HG02943 (cell line): ENCODE data around the gene MED13L.

Experiments
- ATAC-seq: cut with Tn5 transposase; IDR thresholded peaks from one replicate; pipeline ENCODE4 v1.9.1; 2021; ENCODE audit warnings: mild to moderate bottlenecking, low read depth, moderate library complexity; ENCODE audit not compliant: unreplicated experiment

The MED13L gene

DNA sequence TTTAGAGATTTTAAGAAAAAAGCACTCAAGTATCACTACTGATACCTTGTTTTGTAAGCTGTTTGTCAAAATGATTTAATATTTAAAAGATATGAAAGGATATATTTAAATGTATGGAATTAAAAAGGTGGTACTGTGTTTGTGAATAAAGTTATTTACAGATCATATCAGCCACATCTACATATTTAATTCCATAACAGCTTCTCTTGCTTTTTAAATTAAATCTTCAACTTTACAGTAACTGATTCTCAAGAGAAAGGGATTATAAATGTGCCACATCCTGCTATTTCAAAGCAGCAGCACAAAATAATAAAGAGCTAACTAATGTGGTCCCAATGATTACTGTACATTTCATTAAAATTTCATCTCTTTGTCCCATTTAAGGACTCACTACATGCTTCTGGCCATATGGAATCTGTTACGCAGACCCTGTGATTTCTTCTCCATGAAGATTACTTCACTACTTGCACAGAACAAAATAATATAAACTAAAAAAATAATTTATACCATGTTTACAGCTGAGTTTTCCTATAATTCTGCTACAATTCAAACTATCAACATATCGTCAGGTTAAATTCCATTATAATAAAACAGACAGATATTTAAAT, 117.8 kb downstream of the MED13L start:
- ATAC-seq, result no peak

DNA sequence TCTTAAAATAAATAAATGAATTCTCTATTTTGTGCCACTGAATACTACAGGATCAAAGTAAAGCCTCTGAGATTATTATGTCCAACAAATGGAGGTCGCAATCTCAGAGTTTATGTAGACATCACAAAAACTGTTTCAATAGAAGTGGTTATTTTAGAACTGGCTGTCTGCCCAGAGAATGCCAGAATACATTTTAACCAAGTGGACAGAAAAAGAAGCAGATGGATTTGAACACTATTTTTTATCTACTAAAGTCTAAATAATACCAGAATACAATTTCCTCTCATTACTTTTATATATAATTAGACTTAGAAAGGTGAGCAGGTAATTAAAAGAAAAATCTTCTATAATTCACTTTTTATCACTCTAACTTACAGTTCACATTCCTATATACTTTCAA, 118.3 kb downstream of the MED13L start:
- ATAC-seq, result no peak

DNA sequence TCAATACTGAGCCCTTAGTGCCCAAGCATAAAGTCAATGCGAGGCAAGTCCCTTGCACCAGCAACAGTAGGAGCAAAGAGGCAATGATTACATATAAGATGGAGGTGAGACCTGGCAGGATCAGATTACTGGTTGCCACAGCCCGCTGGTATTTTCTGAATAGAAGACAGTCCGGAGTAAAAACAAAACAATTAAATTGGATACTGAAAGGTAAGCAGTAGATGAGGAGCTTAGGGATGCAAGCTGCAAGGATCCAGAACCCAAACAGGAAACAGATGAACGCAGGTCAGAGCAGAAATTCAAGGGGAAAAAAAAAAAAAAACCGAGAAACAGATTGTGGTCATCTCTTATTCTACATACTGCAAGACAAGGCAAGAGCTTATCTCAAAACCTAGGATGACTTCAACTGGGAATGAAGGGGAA, 119.6 kb downstream of the MED13L start:
- no peak for ATAC-seq

DNA sequence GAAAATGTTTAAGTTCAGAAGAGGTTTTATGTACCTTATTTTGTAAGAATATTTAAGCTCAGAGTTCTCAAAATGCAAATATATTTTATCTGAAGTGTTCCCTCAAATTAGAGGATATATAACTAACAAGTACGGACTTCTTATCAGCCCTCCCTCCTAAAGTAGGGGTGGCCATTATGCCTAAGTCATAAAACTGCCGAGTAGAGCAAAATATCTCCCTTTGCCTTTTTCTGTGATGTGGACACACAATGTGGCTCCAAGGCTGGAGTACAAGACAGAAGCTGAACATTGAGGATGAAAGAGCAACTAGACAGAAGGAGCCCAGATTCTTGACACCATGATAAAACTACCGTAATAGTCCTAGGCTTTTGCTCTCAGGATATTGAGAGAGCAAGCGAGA, 120.9 kb downstream of the MED13L start:
- no peak for ATAC-seq

DNA sequence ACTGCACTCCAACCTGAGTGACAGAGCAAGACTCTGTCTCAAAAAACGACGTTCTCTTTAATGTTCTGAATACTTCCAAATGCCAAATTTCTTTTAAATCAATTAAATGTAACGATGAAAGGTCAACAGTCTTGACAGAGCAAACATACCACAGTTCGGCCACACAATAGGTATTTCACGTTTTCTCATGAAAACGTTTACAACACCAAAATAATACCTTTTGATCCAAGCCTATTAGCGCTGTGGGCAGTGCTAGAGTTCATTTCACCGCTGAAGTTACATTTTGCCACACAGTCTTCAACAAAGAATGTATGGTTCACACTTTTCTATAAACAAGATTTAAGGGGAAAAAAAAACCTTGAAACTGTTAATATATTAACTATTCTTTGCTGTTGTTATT, 122.1 kb downstream of the MED13L start:
- no peak for ATAC-seq

DNA sequence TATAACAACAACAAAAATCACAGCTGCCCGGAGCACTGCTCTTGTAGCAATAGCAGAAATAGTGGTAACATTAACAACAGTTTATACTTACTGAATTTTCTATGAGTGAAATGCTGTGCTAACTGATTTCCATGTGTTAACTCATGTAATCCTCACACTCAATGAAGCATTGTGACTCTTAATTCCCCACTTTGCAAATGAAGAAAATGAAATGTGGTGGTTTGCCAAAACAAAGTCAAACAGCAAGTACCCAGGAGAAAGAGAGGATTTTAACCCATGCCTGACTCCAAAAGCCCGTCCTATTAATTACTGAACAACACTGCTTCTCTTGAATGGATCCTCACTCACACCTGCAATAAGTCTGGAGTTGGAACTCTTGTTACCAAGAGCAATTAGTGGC, 123.5 kb downstream of the MED13L start:
- ATAC-seq, result no peak

DNA sequence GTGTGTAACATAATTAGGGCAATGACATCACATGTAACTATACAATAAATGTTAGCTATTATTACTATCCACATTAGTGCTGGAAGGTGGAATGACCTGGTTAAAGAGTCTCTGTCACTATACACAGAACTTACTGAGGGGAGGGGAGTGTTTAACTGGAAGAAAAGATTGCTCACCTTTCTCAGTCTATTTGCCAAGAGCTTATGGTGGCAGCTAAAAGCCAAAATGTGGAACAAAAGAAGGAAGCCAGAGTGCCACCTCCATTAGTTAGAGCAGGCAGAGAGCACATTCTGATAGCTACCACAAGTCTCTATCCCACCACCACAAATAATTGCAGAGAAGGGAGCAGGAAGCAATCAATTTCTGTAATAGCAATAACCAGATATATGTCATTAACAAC, 124.4 kb downstream of the MED13L start:
- no peak for ATAC-seq

DNA sequence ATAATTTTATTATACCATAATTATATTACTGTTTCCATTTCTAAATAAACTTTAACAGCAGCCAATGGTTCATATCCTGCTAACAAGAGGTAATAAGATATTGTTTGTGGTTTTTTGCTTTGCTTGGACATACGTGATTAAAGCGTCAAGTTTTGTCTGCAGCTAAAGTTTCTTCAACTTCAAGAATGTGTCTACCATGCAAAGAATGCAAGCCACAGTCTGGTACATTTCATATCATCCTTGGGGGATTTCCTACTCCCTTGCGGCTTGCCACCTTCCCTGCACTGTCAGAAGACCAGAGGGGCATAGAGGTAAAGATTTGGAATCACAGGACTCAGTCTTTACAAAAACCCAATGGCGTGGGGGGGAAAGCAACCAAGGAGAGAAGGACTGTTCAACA, 125.2 kb downstream of the MED13L start:
- no peak for ATAC-seq

DNA sequence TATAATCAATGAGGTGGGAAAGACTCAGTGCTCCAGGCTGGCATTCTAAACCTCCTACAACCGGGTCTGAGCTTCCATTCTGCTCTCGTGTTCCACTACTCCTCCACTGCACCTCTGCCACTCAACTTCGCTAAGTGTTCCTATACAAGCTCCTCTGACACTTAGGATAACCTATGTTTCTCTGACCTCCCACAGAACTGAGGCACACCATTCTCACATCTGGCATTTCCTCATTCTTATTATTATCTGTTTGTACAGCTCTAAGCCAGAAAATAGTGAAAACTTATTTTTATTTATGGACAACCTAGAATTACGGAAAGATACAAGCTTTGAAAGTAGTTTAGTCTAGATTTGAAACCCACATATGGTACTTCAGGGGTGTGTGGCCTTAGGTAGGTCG, 127.0 kb downstream of the MED13L start:
- ATAC-seq, result no peak

DNA sequence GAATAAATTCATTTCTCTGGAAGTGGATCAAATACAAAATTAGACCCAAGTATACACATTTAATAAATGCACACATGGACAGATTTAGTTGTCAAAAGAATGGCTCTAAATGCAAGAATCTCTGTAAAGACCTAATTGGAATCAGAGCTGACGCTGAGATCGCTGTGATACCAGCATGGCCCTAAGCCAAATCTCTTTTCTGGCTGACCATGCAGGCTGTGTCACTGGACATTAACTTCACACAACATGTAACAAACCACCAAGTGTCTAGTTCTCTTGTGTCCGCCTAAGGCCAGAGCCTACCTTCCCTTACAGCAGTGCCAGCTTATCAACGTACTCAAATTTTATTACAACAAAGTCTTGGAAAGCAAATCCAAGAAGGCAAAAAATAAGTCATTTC, 127.5 kb downstream of the MED13L start:
- ATAC-seq, result no peak

DNA sequence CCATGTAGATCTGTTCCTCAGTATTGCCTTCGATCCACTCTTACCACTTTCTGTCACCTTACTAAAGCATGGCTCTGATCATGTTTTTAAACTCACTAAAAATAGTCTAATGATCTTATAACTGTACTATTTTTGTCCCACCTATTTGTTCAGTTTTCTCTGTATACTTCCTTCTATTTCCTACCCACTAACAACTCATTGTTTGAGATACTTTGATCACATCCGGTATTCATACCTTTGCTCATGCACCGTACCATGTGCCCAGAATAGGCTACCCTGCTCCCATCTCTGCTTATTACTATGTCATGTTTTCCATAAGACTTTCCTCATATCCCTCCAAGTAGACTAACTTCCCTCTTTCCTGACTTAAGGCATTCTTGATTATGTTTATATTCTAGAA, 128.6 kb downstream of the MED13L start:
- no peak for ATAC-seq

DNA sequence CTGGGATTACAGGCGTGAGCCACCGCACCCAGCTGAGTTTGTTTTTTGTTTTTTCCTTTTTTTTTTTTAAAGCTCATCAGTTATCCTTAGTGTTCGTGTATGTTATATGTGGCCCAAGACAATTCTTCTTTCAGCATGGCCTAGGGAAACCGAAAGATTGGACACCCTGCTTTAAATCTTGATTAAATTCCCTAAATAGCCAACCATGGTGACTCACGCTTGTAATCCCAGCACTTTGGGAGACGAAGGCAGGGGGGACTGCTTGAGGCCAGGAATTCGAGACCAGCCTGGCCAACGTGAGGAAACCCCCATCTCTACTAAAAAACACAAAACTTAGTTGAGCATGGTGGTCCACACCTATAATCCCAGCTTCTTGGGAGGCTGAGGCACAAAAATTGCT, 131.1 kb downstream of the MED13L start:
- no peak for ATAC-seq

DNA sequence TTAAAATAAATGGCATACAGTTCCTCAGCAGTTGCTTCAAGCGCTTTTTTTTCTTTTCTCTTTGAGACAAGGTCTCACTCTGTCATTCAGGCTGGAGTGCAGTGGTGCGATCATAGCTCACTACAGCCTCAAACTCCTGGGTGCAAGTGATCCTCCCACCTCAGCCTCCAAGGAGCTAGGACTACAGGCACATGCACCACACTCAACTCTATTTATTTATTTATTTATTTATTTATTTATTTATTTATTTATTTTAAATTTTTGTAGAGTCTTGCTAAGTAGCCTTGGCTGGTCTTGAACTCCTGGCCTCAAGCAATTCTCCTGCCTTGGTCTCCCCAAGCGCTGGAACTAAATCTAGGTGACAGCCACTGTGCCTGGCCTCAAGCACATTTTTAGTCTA, 132.0 kb downstream of the MED13L start:
- no peak for ATAC-seq

DNA sequence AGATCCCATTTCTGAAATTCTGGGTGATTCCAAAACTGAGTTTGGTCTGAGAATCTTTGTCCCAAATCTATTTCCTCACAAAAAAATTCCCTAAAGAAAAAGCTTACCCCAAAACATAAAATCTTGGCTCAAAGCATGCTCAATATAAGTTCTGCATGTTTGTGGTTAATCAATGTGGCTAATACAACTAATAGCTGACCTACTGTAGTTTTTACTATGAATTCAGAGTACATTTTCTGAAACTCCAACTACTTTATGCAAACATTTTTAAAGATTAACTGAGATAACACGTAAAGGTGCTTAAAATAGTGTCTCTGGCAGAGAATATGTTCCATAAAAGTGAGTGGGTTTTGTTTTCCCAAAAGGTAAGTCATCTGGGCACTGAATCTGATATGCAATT, 133.1 kb downstream of the MED13L start:
- ATAC-seq, result no peak

DNA sequence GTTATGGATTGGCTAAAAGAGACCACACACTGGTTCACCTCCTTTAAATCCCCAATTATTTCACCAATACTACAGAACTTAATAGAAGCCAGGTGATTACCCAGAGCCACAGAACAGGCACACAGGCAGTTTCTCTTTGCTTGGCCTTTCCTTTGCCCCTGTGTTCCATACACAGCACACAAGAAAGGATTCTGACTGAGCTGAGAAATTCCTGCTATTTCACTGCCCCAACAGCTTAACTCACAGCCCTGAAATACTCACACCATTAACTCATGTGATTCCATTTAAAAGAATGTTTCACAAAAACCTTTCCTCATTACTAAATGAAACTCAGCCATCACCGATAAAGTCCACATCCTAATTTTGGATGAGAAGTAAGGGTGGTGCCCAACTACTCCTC, 133.6 kb downstream of the MED13L start:
- no peak for ATAC-seq

DNA sequence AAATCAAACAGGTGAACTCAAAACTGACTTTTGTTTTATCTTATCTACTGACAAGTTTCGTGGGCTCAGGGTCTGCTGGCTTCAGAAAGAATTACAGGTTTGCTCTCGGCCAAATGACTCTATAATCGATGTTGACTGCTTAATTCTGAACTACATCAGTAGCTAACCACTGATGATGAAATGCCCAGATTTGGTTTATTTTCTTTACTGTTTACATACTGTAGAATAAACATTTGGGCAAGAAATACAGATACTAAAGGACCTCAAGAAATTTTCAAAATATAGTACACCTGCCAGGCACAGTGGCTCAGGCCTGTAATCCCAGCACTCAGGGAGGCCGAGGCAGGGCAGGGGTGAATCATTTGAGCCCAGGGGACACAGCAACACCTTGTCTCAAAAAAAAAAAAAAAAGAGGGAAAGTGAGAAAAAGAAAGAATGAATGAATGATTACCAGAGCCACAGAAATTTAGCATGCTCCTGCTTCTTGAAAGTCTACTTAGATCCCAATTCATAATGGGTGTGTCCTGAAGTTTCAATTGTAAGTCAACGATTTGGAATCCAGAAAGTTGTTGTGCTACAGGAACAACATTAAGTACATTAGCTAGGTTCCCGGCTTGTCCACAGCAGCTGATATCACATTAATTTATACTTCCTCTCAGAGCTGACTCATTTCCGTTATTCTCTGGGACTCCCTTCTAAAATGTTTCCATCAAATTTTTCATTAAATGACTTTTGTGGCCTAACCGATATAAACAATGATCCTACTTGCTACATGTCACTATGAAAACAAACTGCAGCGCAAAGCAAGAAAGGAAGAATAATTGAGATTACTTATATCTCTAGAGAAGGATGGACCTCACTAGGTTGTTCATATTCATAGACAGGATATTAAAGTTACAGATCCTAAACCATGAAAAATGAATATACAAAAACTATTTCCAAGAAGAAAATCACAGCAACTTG, 134.3 kb downstream of the MED13L start:
- no peak for ATAC-seq

DNA sequence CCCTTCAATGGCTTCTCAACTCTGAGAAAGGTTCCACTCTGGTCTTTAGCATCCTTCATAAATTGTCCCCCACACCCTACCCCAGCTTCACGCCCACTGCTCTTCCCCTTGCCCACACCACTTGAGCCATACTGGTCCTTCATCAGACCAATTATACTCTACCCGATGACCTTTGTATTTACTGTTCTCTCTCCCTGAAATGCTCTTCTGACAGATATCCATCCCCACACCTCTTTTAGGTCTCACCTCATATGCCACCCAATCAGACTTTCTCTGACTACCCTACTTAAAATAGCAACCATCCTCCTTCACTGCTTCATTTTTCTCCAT, 135.7 kb downstream of the MED13L start:
- no peak for ATAC-seq

DNA sequence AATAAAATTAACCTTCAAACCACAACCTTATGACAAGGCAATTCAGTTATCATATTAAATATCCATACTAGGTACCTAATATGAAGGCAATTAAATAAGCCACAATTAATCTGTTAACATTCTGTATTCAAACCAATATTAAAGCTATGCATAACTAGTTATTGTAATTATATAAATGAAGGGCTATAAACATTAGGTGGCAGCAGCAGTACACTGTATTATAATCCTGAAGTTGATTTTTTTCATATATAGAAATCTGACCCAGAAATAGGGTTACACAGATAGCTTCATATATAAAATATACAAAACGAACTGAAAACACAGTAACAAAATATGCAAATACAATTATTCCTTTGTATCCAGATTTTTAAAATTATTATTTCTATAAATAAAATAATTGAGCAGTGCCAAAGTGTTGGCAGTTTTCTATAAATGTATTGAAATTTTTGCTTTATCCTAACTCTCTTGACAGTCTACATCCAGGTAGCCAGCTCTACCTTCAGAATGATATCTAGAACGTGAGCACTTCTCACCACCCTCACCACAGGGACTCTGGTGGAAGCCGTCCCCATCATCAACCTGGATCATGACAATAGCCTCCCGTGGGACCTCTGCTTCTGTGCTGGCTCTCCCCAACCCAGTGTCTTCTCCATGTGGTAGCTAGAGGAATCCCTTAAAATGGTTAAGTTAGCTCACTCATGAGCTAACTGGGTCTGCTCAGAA, 136.2 kb downstream of the MED13L start:
- no peak for ATAC-seq

DNA sequence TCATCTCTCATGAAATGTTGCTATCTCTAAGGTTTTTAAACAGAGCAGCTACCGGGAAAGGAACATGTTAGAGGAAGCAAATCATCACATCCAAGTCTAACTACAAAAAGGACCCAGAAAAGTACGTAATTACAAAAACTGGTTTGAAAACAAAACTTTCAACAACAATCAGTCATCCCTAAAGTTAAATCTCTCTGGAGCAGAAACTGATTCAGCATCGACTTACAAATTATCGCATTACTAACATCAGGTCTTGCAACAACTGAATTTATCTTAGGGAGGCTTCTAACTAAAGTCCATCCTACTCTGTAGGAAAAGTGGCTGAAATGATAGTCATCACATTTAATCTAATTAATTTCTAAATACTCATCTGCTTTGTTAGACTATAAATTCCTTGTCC, 137.0 kb downstream of the MED13L start:
- ATAC-seq, result no peak

DNA sequence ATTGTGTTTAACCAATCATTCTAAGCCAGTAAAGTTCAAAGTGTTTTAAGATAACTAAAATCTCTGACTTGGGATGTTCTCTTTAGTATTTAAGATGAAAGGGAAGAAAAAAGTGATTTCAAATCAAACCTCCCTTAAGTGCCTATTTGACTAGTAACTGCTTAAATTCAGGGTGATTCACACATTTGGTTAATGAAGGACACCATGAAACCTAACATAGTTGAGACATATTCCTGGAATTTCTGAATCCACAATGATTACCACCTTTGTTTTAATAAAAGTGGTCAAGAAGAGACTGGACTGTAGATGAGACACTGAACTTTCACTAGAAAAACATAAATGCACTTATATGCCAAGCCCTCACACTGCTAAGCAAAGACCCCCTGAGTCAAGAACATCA, 138.7 kb downstream of the MED13L start:
- no peak for ATAC-seq

DNA sequence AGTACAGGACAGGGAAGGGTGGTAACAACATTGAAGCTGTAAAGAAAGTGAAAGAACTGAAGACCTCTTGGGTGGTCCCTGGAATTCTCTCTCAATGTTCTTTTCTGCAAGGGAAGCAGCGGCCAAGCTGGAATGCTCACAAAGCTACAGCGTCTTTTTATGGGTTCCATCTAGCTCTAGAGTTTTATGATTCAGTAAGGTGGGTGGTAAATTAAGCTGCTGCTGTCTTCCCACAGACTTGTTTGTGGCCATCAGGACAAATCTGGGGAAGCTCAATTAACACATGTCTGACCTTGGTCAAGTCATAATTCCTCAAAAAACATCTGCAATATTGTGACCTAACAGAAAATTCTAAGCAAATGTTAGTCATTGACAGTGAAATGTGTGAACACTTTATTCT, 139.1 kb downstream of the MED13L start:
- ATAC-seq, result no peak

DNA sequence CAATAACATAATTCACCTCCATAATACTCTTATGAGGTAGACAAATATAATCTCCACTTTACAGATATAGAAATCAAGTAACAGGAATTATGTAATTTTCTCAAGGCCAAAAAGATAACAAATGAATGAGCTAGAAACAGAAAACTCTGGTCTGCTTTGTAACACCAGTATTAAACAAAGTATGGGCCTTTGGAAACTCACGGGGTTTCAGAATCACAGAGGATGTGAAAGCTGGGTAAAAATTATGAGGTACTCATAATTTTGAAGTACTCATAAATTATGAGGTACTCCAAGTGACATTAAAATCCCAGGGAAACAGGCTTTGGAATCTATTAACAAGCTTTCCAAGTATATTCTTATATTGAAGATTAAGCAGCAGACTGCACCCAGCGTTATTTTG, 140.2 kb downstream of the MED13L start:
- ATAC-seq, result no peak
